PC-3 (cell line): ENCODE data around the gene GTPBP1. TPM values are rescaled to one million over a fixed set of nuclear protein-coding genes. Genes with fewer than 3 reads are reported as not detected.

Source experiments
- ATAC-seq: fragments of 200-7000 bp; cut with Tn5 transposase; 2 replicates; pipeline ENCODE4 v1.9.1; 2020; ENCODE audit warnings: mild to moderate bottlenecking, moderate library complexity
- BruUV-seq: library from RNA; stranded (reverse); fragments of 400-500 nt; replicated peaks from 2 replicates; lab custom pipeline; 2021; lab: Mats Ljungman, UMichigan
- CTCF ChIA-PET: fragments of 300-600 bp; sonication (Branson Sonifier 250); formaldehyde crosslinking; loops from one replicate; lab custom pipeline; 2022; ENCODE audit warnings: antibody characterized with exemption; lab: Charles Lee
- POLR2A ChIA-PET: fragments of 300-600 bp; sonication (Branson Sonifier 250); formaldehyde crosslinking; loops from one replicate; lab custom pipeline; 2022; ENCODE audit warnings: antibody characterized with exemption; ENCODE audit not compliant: unreplicated experiment; lab: Charles Lee
- DNase-seq: peaks from one replicate; pipeline ENCODE4 v3.0.0-alpha.2; 2015
- H2AFZ ChIP-seq: fragments of 300-600 bp; sonication (generic); 2 replicates; pipeline ENCODE4 v1.6.0; 2016; ENCODE audit warnings: antibody characterized with exemption, low read length
- H3F3A ChIP-seq: fragments of 300-600 bp; sonication (generic); one replicate; pipeline ENCODE4 v1.6.0; 2017; ENCODE audit warnings: antibody characterized with exemption, low read length, control low read depth, mild to moderate bottlenecking; ENCODE audit not compliant: unreplicated experiment
- H3K27ac ChIP-seq: fragments of 300-600 bp; sonication (generic); 2 replicates; pipeline ENCODE4 v1.5.1; 2016; ENCODE audit warnings: mild to moderate bottlenecking, low read length
- H3K27me3 ChIP-seq: fragments of 300-600 bp; sonication (generic); 2 replicates; pipeline ENCODE4 v1.6.1; 2016; ENCODE audit warnings: low read length, mixed read lengths
- H3K36me3 ChIP-seq: fragments of 300-600 bp; sonication (generic); 2 replicates; pipeline ENCODE4 v1.6.1; 2016; ENCODE audit warnings: low read depth, mixed run types, low read length, mixed read lengths
- H3K4me1 ChIP-seq: fragments of 300-600 bp; sonication (generic); 2 replicates; pipeline ENCODE4 v1.5.1; 2016; ENCODE audit warnings: low read length; ENCODE audit not compliant: insufficient read depth
- H3K4me2 ChIP-seq: fragments of 300-600 bp; sonication (generic); 2 replicates; pipeline ENCODE4 v1.6.0; 2016; ENCODE audit warnings: low read length
- H3K4me3 ChIP-seq: fragments of 300-600 bp; sonication (generic); 2 replicates; pipeline ENCODE4 v1.5.1; 2016; ENCODE audit warnings: mild to moderate bottlenecking, low read length, mixed read lengths
- H3K79me2 ChIP-seq: fragments of 300-600 bp; sonication (generic); 2 replicates; pipeline ENCODE4 v1.6.1; 2017; ENCODE audit warnings: low read length, mixed read lengths
- H3K9ac ChIP-seq: fragments of 300-600 bp; sonication (generic); 2 replicates; pipeline ENCODE4 v1.6.0; 2016; ENCODE audit warnings: mild to moderate bottlenecking, low read length
- H3K9me2 ChIP-seq: fragments of 300-600 bp; sonication (generic); replicated peaks from 2 replicates; pipeline ENCODE4 v1.6.1; 2016; ENCODE audit warnings: mixed run types, low read length, mixed read lengths
- H3K9me3 ChIP-seq: fragments of 300-600 bp; sonication (generic); 2 replicates; pipeline ENCODE4 v1.6.1; 2016; ENCODE audit warnings: low read length, mixed read lengths
- H4K20me1 ChIP-seq: fragments of 300-600 bp; sonication (generic); 2 replicates; pipeline ENCODE4 v1.6.1; 2016; ENCODE audit warnings: low read length, mixed read lengths
- CTCF ChIP-seq: fragments of 300-600 bp; sonication (generic); conservative IDR thresholded peaks from 2 replicates; pipeline ENCODE4 v1.5.1; 2017; ENCODE audit warnings: antibody characterized with exemption, low read depth, mild to moderate bottlenecking, low read length
- EZH2 ChIP-seq: fragments of 300-600 bp; sonication (generic); IDR thresholded peaks from one replicate; pipeline ENCODE4 v1.6.1; 2017; ENCODE audit warnings: antibody characterized with exemption, mild to moderate bottlenecking, low read length; ENCODE audit not compliant: unreplicated experiment
- EZH2phosphoT487 ChIP-seq: fragments of 300-600 bp; sonication (generic); IDR thresholded peaks from 2 replicates; pipeline ENCODE4 v1.6.1; 2018; ENCODE audit warnings: mild to moderate bottlenecking, antibody characterized with exemption, low read length, borderline replicate concordance
- intact Hi-C: fragments of 100-400 bp; cut with micrococcal nuclease; formaldehyde crosslinking; loops from 2 replicates; pipeline ENCODE4 v1.9.0; 2023
- total RNA-seq: library from RNA; depleted of rRNA; stranded (reverse); fragments of >200 nt; gene quantifications from 2 replicates; pipeline ENCODE4 v1.2.3, GENCODE V29; 2014

GTPBP1 gene
- total RNA-seq, 1 experiment from 2014 or later, result 28.2 TPM

- Histone ChIP-seq H3K36me3 (peaks cover 23% of the 10 kb centered on the region), H3K9ac (no peak overlapping the region), H3K9me3 (no peaks in the 10 kb centered on the region), H3K79me2 (peaks cover 17% of the 10 kb centered on the region), H3K4me3 (no peak overlapping the region), H3K27ac (no peak overlapping the region), H3K4me1 (peaks cover 22% of the 10 kb centered on the region), H2AFZ (no peak overlapping the region), H3F3A (no peaks in the 10 kb centered on the region), H3K9me2 (no peaks in the 10 kb centered on the region), H3K27me3 (no peaks in the 10 kb centered on the region), H3K4me2 (no peak overlapping the region), H4K20me1 (no peaks in the 10 kb centered on the region)
- intact Hi-C loops, result no loop called here
- TF ChIP-seq EZH2, result no peak
- TF ChIP-seq EZH2phosphoT487, result no peak
- TF ChIP-seq CTCF, result no peak
- DNase-seq (peak; percentile 23), ATAC-seq (no peak)
- POLR2A ChIA-PET, result no interaction called here
- BruUV-seq, result no TSS peak
- CTCF ChIA-PET, result no interaction called here
Measured at GRCh38 chr22:38720350-38720749, 14.6 kb downstream of the GTPBP1 start.

- Histone ChIP-seq H4K20me1 (no peaks in the 10 kb centered on the region), H2AFZ (no peak overlapping the region), H3K9me2 (no peaks in the 10 kb centered on the region), H3K27me3 (no peaks in the 10 kb centered on the region), H3K27ac (no peak overlapping the region), H3K4me2 (no peak overlapping the region), H3F3A (no peaks in the 10 kb centered on the region), H3K4me1 (peaks cover 22% of the 10 kb centered on the region), H3K4me3 (no peak overlapping the region), H3K9ac (no peak overlapping the region), H3K79me2 (peaks cover 11% of the 10 kb centered on the region), H3K9me3 (no peaks in the 10 kb centered on the region), H3K36me3 (peaks cover 24% of the 10 kb centered on the region)
- intact Hi-C loops, result no loop called here
- no peak for TF ChIP-seq EZH2
- TF ChIP-seq CTCF, result no peak
- TF ChIP-seq EZH2phosphoT487, result no peak
- POLR2A ChIA-PET, result no interaction called here
- DNase-seq (no peak), ATAC-seq (no peak)
- BruUV-seq, result no TSS peak
- CTCF ChIA-PET, result no interaction called here
Measured at GRCh38 chr22:38721551-38721950, 15.8 kb downstream of the GTPBP1 start.

DNA sequence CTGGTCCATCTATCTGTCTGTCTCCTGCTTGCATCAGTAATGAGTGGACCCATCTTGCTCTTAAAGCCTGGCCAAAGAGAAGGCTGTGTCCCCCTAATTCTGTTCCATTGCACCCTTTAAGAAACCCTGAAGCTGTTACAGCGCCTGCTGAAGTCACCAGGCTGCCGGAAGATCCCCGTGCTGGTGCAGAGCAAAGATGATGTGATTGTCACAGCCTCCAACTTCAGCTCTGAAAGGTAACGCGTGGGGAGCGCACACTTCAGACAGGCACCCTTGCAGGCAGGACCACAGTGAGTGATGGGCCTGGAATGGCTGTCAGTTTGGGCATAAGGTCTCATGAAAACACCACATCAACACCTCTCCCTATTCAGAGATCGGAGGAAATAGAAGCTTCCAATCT, 18.4 kb downstream of the GTPBP1 start:
- peaks cover 27% of the 10 kb centered on the region for H3K36me3 ChIP-seq
- POLR2A ChIA-PET, result no interaction called here
- intact Hi-C loops, result no loop called here

More for the DNA sequence above, 18.4 kb downstream of the GTPBP1 start:
- Histone ChIP-seq H3K4me1 (peaks cover 8% of the 10 kb centered on the region; the same call in 1 of the 2 replicates), H3K79me2 (peaks cover 10% of the 10 kb centered on the region), H3K27ac (no peak overlapping the region), H3K9ac (no peak overlapping the region), H3K27me3 (no peaks in the 10 kb centered on the region), H3F3A (no peaks in the 10 kb centered on the region), H3K9me2 (no peaks in the 10 kb centered on the region), H2AFZ (no peak overlapping the region), H3K4me2 (no peak overlapping the region), H3K4me3 (no peak overlapping the region), H3K9me3 (no peaks in the 10 kb centered on the region), H4K20me1 (no peaks in the 10 kb centered on the region)
- ATAC-seq (no peak), DNase-seq (no peak)
- TF ChIP-seq EZH2 (no peak), CTCF (no peak)
- no TSS peak for BruUV-seq
- CTCF ChIA-PET, result no interaction called here
